ENCODE results near the gene RSRP1.
"Not testable (repeated sequence)": the region's sequence is repeated elsewhere in the genome, so short reads cannot be mapped to it uniquely, and the experiment has no call there.

Gene RSRP1

GRCh38 chr1:25256578-25256965 is 9.3 kb upstream of the RSRP1 start:
- no peak for DNase-seq

- no peak for DNase-seq
These were observed 8.7 kb upstream of the RSRP1 start for GRCh38 chr1:25255706-25256577.

- peak; percentile 67 for DNase-seq
These were observed 6.7 kb upstream of the RSRP1 start for GRCh38 chr1:25253911-25254310.

- DNase-seq = no peak
These were observed 838 bp upstream of the RSRP1 start for GRCh38 chr1:25247829-25248754.

- DNase-seq = peak; percentile 13
These were observed 642 bp downstream of the RSRP1 start for GRCh38 chr1:25246600-25247023.

GRCh38 chr1:25245809-25246599 is 1.2 kb downstream of the RSRP1 start:
- DNase-seq = peak; percentile 44

GRCh38 chr1:25245393-25245792 is 1.9 kb downstream of the RSRP1 start:
- DNase-seq = no peak

GRCh38 chr1:25243907-25244306 is 3.3 kb downstream of the RSRP1 start:
- DNase-seq = no peak

- peak; percentile 86 for DNase-seq
These were observed 7.3 kb downstream of the RSRP1 start for GRCh38 chr1:25239681-25240541.

- DNase-seq = no peak
These were observed 9.2 kb downstream of the RSRP1 start for GRCh38 chr1:25238046-25238445.

GRCh38 chr1:25236261-25236660 is 11.0 kb downstream of the RSRP1 start:
- DNase-seq = not testable (repeated sequence)

GRCh38 chr1:25235411-25235810 is 11.8 kb downstream of the RSRP1 start:
- not testable (repeated sequence) for DNase-seq

GRCh38 chr1:25232866-25233784 is 14.1 kb downstream of the RSRP1 start:
- peak; percentile 87 for DNase-seq

- DNase-seq = peak; percentile 91
These were observed 15.0 kb downstream of the RSRP1 start, which contains the start of gene SYF2 for GRCh38 chr1:25232027-25232865. SYF2 (minus strand) TSS chr1:25232502; CDS start chr1:25232467, 35 bp downstream.

- DNase-seq = peak; percentile 53
These were observed 23.8 kb downstream of the RSRP1 start for GRCh38 chr1:25223471-25223870.

GRCh38 chr1:25222606-25223005 is 24.6 kb downstream of the RSRP1 start:
- DNase-seq = no peak

GRCh38 chr1:25220666-25221065 is 26.6 kb downstream of the RSRP1 start:
- DNase-seq = no peak

- no peak for DNase-seq
These were observed 27.5 kb downstream of the RSRP1 start for GRCh38 chr1:25219661-25220251.

- DNase-seq = no peak
These were observed 29.5 kb downstream of the RSRP1 start for GRCh38 chr1:25217598-25218232.

Data from HCEC 1CT (cell line).